ENCODE data around the gene TEK. TPM values are rescaled to one million over a fixed set of nuclear protein-coding genes. Genes with fewer than 3 reads are reported as not detected.

Gene TEK
- total RNA-seq, 1 donor from 2014 or later, result 1.0 TPM

- TF ChIP-seq CTCF (IDR thresholded peaks at IDR 0.05; ENCODE audit: partially characterized antibody, unreplicated experiment), result no peak
- Mint-ChIP-seq H3K9me3 (ENCODE audit: unreplicated experiment) (no peaks in the 10 kb centered on the region), H3K4me1 (ENCODE audit: low read depth, unreplicated experiment) (peaks cover 6% of the 10 kb centered on the region), H3K27me3 (ENCODE audit: unreplicated experiment) (no peaks in the 10 kb centered on the region), H3K36me3 (ENCODE audit: unreplicated experiment) (no peaks in the 10 kb centered on the region), H3K27ac (ENCODE audit: unreplicated experiment) (no peak overlapping the region), H3K4me3 (ENCODE audit: unreplicated experiment) (peak overlapping the region; percentile 8)
- no peak for DNase-seq
Measured at GRCh38 chr9:27109621-27110020, 596 bp downstream of the TEK start.

- no peaks in the 10 kb centered on the region for H3K9me3 Mint-ChIP-seq (ENCODE audit: unreplicated experiment)
- H3K27ac Mint-ChIP-seq (ENCODE audit: unreplicated experiment), result no peak overlapping the region
- no peak overlapping the region for H3K4me3 Mint-ChIP-seq (ENCODE audit: unreplicated experiment)
- no peaks in the 10 kb centered on the region for H3K27me3 Mint-ChIP-seq (ENCODE audit: unreplicated experiment)
- no peaks in the 10 kb centered on the region for H3K36me3 Mint-ChIP-seq (ENCODE audit: unreplicated experiment)
- TF ChIP-seq CTCF (IDR thresholded peaks at IDR 0.05; ENCODE audit: partially characterized antibody, unreplicated experiment), result no peak
- peaks cover 6% of the 10 kb centered on the region for H3K4me1 Mint-ChIP-seq (ENCODE audit: low read depth, unreplicated experiment)
- no peak for DNase-seq
Measured at GRCh38 chr9:27110181-27110580, 1.2 kb downstream of the TEK start.

- H3K36me3 Mint-ChIP-seq (ENCODE audit: unreplicated experiment), result no peaks in the 10 kb centered on the region
- DNase-seq, result no peak
- peaks cover 1% of the 10 kb centered on the region for H3K9me3 Mint-ChIP-seq (ENCODE audit: unreplicated experiment)
- H3K27ac Mint-ChIP-seq (ENCODE audit: unreplicated experiment), result no peak overlapping the region
- no peak for TF ChIP-seq CTCF (IDR thresholded peaks at IDR 0.05; ENCODE audit: partially characterized antibody, unreplicated experiment)
- H3K27me3 Mint-ChIP-seq (ENCODE audit: unreplicated experiment), result peaks cover 2% of the 10 kb centered on the region
- no peak overlapping the region for H3K4me3 Mint-ChIP-seq (ENCODE audit: unreplicated experiment)
- H3K4me1 Mint-ChIP-seq (ENCODE audit: low read depth, unreplicated experiment), result peaks cover 6% of the 10 kb centered on the region
Measured at GRCh38 chr9:27112235-27112634, 3.2 kb downstream of the TEK start.

GRCh38 chr9:27117489-27118135 lies 8.6 kb downstream of the TEK start:
- Mint-ChIP-seq H3K36me3 (ENCODE audit: unreplicated experiment) (no peaks in the 10 kb centered on the region), H3K27ac (ENCODE audit: unreplicated experiment) (no peak overlapping the region), H3K4me3 (ENCODE audit: unreplicated experiment) (no peak overlapping the region), H3K9me3 (ENCODE audit: unreplicated experiment) (peaks cover 1% of the 10 kb centered on the region), H3K4me1 (ENCODE audit: low read depth, unreplicated experiment) (no peaks in the 10 kb centered on the region), H3K27me3 (ENCODE audit: unreplicated experiment) (peaks cover 2% of the 10 kb centered on the region)
- TF ChIP-seq CTCF (IDR thresholded peaks at IDR 0.05; ENCODE audit: partially characterized antibody, unreplicated experiment), result no peak
- no peak for DNase-seq

- Mint-ChIP-seq H3K9me3 (ENCODE audit: unreplicated experiment) (peaks cover 1% of the 10 kb centered on the region), H3K4me1 (ENCODE audit: low read depth, unreplicated experiment) (no peaks in the 10 kb centered on the region), H3K36me3 (ENCODE audit: unreplicated experiment) (no peaks in the 10 kb centered on the region), H3K4me3 (ENCODE audit: unreplicated experiment) (no peak overlapping the region), H3K27ac (ENCODE audit: unreplicated experiment) (no peak overlapping the region), H3K27me3 (ENCODE audit: unreplicated experiment) (peaks cover 2% of the 10 kb centered on the region)
- DNase-seq, result no peak
- TF ChIP-seq CTCF (IDR thresholded peaks at IDR 0.05; ENCODE audit: partially characterized antibody, unreplicated experiment), result no peak
Measured at GRCh38 chr9:27118916-27119315, 9.9 kb downstream of the TEK start.
